ENCODE measurements around the gene EPB41L2.

Gene EPB41L2

DNA sequence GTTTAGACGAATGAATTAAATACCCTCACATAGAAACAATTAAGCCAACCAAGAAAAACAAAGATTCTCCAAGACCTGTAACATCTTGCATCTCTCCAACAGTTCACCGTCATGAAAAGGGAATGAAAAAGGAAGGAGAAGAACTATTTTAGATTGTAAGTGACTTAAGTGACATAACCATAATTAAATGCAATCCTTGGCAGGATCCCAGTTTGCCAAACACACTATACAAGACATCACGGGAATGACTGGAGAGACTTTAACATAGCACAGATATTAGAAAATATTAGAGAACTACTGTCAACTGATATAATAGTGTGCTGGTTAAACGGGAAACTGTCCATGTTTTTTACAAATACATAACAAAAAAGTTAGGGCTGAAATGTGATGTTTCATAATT is 22.2 kb downstream of the EPB41L2 start:
- TF ChIP-seq, protein P1, sequence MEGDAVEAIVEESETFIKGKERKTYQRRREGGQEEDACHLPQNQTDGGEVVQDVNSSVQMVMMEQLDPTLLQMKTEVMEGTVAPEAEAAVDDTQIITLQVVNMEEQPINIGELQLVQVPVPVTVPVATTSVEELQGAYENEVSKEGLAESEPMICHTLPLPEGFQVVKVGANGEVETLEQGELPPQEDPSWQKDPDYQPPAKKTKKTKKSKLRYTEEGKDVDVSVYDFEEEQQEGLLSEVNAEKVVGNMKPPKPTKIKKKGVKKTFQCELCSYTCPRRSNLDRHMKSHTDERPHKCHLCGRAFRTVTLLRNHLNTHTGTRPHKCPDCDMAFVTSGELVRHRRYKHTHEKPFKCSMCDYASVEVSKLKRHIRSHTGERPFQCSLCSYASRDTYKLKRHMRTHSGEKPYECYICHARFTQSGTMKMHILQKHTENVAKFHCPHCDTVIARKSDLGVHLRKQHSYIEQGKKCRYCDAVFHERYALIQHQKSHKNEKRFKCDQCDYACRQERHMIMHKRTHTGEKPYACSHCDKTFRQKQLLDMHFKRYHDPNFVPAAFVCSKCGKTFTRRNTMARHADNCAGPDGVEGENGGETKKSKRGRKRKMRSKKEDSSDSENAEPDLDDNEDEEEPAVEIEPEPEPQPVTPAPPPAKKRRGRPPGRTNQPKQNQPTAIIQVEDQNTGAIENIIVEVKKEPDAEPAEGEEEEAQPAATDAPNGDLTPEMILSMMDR (IDR thresholded peaks at IDR 0.05; ENCODE audit: borderline replicate concordance, control extremely low read depth, extremely low read depth, insufficient read depth, missing control alignments) = no peak
- DNase-seq (ENCODE audit: low spot score) = no peak
- in situ Hi-C loops (cut with MboI; ENCODE audit: low sequenced_read_pairs, unreplicated experiment) = no loop called here

DNA sequence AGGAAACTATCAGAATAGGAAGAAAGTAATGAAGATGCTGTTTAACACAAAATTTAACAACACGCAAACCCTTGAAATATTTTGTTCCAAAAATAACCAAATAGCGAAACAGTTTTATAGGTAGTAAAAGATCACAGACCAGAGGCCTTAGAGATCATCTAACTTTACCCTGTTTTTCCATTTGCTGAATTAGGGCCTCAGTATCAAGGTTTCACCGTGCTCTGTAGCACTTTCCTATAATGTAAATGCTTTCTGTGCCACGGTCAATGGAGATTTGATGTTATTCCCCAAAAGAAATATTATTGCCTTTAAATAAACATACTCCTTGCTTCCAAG is 23.7 kb downstream of the EPB41L2 start:
- in situ Hi-C loops (cut with MboI; ENCODE audit: low sequenced_read_pairs, unreplicated experiment) = no loop called here
- TF ChIP-seq, protein P1 (IDR thresholded peaks at IDR 0.05; ENCODE audit: borderline replicate concordance, control extremely low read depth, extremely low read depth, insufficient read depth, missing control alignments) = no peak
- DNase-seq (ENCODE audit: low spot score) = no peak

DNA sequence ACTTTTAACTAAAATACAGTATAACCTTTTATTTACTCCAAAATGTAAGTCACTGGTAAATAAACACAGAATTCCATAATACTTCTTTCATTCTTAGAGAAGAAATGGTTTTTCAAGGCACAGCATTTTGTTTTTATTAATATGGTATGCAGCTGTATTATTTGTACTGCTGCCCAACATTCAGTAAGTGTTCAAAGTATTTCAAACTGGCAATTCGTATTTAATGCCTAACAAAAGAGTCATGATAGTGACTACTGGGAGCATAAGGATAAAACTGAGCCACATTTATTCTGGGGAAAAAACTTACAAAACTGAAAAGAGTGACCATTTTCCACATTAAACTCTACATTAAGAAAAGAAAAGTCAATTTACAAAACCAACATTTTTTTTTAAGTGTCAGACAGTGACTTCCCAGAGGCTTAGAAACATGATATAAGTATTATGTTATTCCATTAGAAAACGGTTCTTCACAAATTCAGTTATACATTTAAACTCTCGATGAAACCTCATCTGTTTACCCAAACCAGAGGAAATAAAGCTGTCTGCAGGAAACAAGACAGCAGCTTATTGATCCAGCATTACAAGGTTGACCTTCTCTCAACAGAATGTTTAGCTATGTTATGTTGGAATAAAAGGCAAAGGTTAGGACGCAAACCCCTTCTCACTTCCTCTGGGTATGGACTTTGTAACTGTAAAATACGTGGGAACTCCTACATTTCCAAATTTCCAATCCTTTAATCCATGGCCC is 24.3 kb downstream of the EPB41L2 start:
- TF ChIP-seq, protein P1 (IDR thresholded peaks at IDR 0.05; ENCODE audit: borderline replicate concordance, control extremely low read depth, extremely low read depth, insufficient read depth, missing control alignments) = no peak
- no peak for DNase-seq (ENCODE audit: low spot score)
- in situ Hi-C loops (cut with MboI; ENCODE audit: low sequenced_read_pairs, unreplicated experiment) = no loop called here

DNA sequence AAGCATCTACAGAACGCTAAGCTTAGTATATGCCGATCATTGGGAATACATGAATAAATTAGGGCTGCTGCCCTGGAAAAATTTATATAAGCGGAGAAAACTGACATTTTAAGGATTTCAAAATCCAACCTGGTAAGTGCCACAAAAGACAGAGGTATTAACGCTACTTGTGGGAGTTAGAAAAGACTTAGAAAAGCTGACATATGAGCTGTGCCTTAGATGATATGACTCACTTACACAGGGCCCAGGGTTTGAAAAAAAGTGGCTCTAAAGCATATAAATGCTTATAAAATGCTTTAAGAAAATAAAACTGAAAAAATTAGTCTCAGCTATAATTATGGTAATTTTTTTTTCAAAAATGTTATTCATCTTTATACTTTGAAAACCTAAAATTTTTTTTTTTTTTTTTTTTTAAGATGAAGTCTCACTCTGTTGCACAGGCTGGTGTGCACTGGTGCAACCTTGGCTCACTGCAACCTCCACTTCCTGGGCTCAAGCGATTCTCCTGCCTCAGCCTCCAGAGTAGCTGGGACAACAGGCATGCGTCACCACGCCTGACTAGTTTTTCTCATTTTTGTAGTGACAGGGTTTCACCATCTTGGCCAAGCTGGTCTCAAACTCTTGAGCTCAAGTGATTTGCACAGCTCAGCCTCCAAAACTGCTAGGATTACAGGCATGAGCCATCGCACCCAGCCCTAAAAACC is 25.7 kb downstream of the EPB41L2 start:
- in situ Hi-C loops (cut with MboI; ENCODE audit: low sequenced_read_pairs, unreplicated experiment) = no loop called here
- no peak for DNase-seq (ENCODE audit: low spot score)

DNA sequence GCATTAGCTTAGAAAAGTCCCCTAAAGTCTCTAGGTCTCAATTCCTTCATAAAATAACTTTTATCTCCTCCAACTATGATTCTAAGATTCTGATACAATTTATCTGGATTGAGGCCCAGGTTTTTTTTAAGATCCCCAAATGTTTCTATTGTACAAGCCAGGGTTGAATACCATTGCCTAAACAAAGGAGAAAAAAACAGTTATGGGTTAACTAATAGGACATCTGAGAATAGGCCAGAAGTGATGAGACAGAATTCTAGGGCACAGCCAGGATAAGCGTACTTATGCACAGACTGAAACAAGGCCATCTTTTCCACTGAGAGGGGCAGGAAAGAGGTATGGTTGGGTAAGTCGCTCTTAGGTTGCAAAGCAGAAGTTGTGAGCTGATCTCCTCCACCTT is 26.4 kb downstream of the EPB41L2 start:
- TF ChIP-seq, protein P1 (IDR thresholded peaks at IDR 0.05; ENCODE audit: borderline replicate concordance, control extremely low read depth, extremely low read depth, insufficient read depth, missing control alignments) = no peak
- in situ Hi-C loops (cut with MboI; ENCODE audit: low sequenced_read_pairs, unreplicated experiment) = no loop called here
- DNase-seq (ENCODE audit: low spot score) = no peak

More for the DNA sequence above, 25.7 kb downstream of the EPB41L2 start:
- TF ChIP-seq, protein P1 (IDR thresholded peaks at IDR 0.05; ENCODE audit: borderline replicate concordance, control extremely low read depth, extremely low read depth, insufficient read depth, missing control alignments) = no peak

DNA sequence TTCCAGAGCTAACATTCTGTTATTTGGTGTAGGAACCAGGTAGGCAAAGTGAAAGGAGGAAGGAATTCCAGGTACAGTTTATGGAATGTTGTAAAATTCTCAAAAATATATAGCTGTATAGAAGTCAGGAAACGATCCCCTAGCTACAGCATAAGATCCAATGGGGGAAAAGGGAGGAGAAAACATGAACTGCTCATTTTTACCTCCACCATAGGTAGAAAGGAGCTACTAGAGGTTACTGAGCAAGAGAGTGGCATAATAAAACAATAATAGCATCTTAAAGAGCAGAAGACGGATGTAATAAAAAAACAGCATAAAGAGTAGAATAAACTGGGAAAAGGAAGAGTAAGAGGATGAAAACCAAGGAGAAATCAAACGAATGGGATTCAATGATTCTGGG is 26.9 kb downstream of the EPB41L2 start:
- in situ Hi-C loops (cut with MboI; ENCODE audit: low sequenced_read_pairs, unreplicated experiment) = no loop called here
- TF ChIP-seq, protein P1 (IDR thresholded peaks at IDR 0.05; ENCODE audit: borderline replicate concordance, control extremely low read depth, extremely low read depth, insufficient read depth, missing control alignments) = no peak
- no peak for DNase-seq (ENCODE audit: low spot score)

All from GM13976 (cell line).